GM12878 (cell line): ENCODE data around the gene MAPK8. TPM values are rescaled to one million over a fixed set of nuclear protein-coding genes. Genes with fewer than 3 reads are reported as not detected.

Source experiments
- ATAC-seq: fragments of 200-7000 bp; cut with Tn5 transposase; 3 replicates; pipeline ENCODE4 v1.9.1; 2020; ENCODE audit warnings: mild to moderate bottlenecking, moderate library complexity
- BruUV-seq: library from RNA; stranded (reverse); fragments of 400-500 nt; replicated peaks from 2 replicates; lab custom pipeline; 2021; lab: Mats Ljungman, UMichigan
- CTCF ChIA-PET: fragments of 300-600 bp; sonication (Branson Sonifier 250); formaldehyde crosslinking; extraction: SDS; loops from one replicate; lab custom pipeline; 2021; ENCODE audit warnings: inconsistent platforms; lab: Yijun Ruan, JAX
- POLR2A ChIA-PET: fragments of 350-600 bp; formaldehyde crosslinking; extraction: SDS; loops from one replicate; lab custom pipeline; 2021; ENCODE audit warnings: inconsistent platforms; lab: Charles Lee
- RAD21 ChIA-PET: fragments of 300-600 bp; sonication (Branson Sonifier 250); formaldehyde crosslinking; loops from one replicate; lab custom pipeline; 2023; ENCODE audit warnings: antibody characterized with exemption; ENCODE audit not compliant: unreplicated experiment; lab: Charles Lee
- SMC1A ChIA-PET: fragments of 300-600 bp; sonication (Branson Sonifier 250); formaldehyde crosslinking; loops from one replicate; lab custom pipeline; 2023; ENCODE audit not compliant: unreplicated experiment, uncharacterized antibody; lab: Charles Lee
- DNase-seq: peaks from one replicate; pipeline ENCODE4 v3.0.0-alpha.2; 2011; ENCODE audit warnings: low read depth, low spot score
- FAIRE-seq: peaks from 3 replicates; lab custom pipeline; 2011; peaks lifted over from hg19 to GRCh38; lab: Jason Lieb, UNC
- H2AFZ ChIP-seq: 2 replicates; pipeline ENCODE4 v1.6.0; 2011; ENCODE audit warnings: low read depth, low read length, control low read depth; ENCODE audit not compliant: control insufficient read depth
- H3K27ac ChIP-seq: 2 replicates; pipeline ENCODE4 v1.5.1; 2011; ENCODE audit warnings: control low read depth; ENCODE audit not compliant: control insufficient read depth, insufficient read depth
- H3K27me3 ChIP-seq, 2 experiments: replicated peaks in 1 of 2; 2 replicates each; pipeline versions ENCODE4 v1.6.0 to v1.6.1; 2011; ENCODE audit warnings: low read length in 1 of 2; ENCODE audit not compliant: control insufficient read depth in 2 of 2, insufficient read depth in 2 of 2
- H3K36me3 ChIP-seq, 2 experiments: 2 replicates each; pipeline ENCODE4 v1.5.1; 2011; ENCODE audit warnings: low read length in 1 of 2; ENCODE audit not compliant: control insufficient read depth in 2 of 2, insufficient read depth in 2 of 2
- H3K4me1 ChIP-seq: 2 replicates; pipeline ENCODE4 v1.6.1; 2011; ENCODE audit warnings: mild to moderate bottlenecking, low read length, moderate library complexity, mixed read lengths; ENCODE audit not compliant: control insufficient read depth, insufficient read depth
- H3K4me2 ChIP-seq: 2 replicates; pipeline ENCODE4 v1.6.0; 2011; ENCODE audit warnings: control low read depth; ENCODE audit not compliant: control insufficient read depth, insufficient read depth
- H3K4me3 ChIP-seq: fragments of 200-600 bp; sonication (generic); 2 replicates; pipeline ENCODE4 v1.5.1; 2016
- H3K79me2 ChIP-seq: 2 replicates; pipeline ENCODE4 v1.6.0; 2011; ENCODE audit warnings: low read length; ENCODE audit not compliant: control insufficient read depth, insufficient read depth
- H3K9ac ChIP-seq: 2 replicates; pipeline ENCODE4 v1.8.0; 2011; ENCODE audit warnings: low read length, control low read depth, mixed read lengths; ENCODE audit not compliant: control insufficient read depth, insufficient read depth
- H3K9me3 ChIP-seq: replicated peaks from 3 replicates; pipeline ENCODE4 v1.5.1; 2011; ENCODE audit warnings: mild to moderate bottlenecking, low read length; ENCODE audit not compliant: control insufficient read depth, insufficient read depth
- H4K20me1 ChIP-seq: 2 replicates; pipeline ENCODE4 v1.6.0; 2011; ENCODE audit not compliant: control insufficient read depth, insufficient read depth
- ASH2L ChIP-seq: fragments of 300-600, 200-600 bp; sonication (generic); IDR thresholded peaks from 2 replicates; pipeline ENCODE4 v1.6.1; 2017; ENCODE audit warnings: low read depth, mild to moderate bottlenecking, borderline replicate concordance
- CHD1 ChIP-seq: IDR thresholded peaks from 2 replicates; pipeline ENCODE4 v1.6.1; 2012; ENCODE audit warnings: low read depth, low read length, improper control_type of control experiment
- FOXK2 ChIP-seq: fragments of 450-650 bp; IDR thresholded peaks from 2 replicates; pipeline ENCODE4 v1.6.1; 2017; ENCODE audit warnings: mild to moderate bottlenecking, moderate library complexity
- HDAC2 ChIP-seq: fragments of 200-600 bp; sonication (generic); IDR thresholded peaks from 2 replicates; pipeline ENCODE4 v1.6.1; 2017
- JUNB ChIP-seq: IDR thresholded peaks from 2 replicates; pipeline ENCODE4 v1.6.1; 2016; ENCODE audit warnings: antibody characterized with exemption, mild to moderate bottlenecking
- MYB ChIP-seq: fragments of 150-350 bp; IDR thresholded peaks from 2 replicates; pipeline ENCODE4 v1.6.1; 2014; ENCODE audit warnings: mild to moderate bottlenecking, low read depth, low read length, borderline replicate concordance
- NFYA ChIP-seq: IDR thresholded peaks from 2 replicates; pipeline ENCODE4 v1.6.1; 2011; ENCODE audit warnings: low read depth, mild to moderate bottlenecking, low read length, improper control_type of control experiment, borderline replicate concordance
- RAD21 ChIP-seq: IDR thresholded peaks from 2 replicates; pipeline ENCODE4 v1.6.1; 2011; ENCODE audit warnings: mild to moderate bottlenecking, low read depth, low read length, moderate library complexity; ENCODE audit not compliant: insufficient read depth
- RFX5 ChIP-seq: IDR thresholded peaks from 2 replicates; pipeline ENCODE4 v1.6.1; 2011; ENCODE audit warnings: low read depth, low read length, improper control_type of control experiment
- SREBF1 ChIP-seq: IDR thresholded peaks from 2 replicates; pipeline ENCODE4 v1.6.1; 2012; ENCODE audit warnings: mild to moderate bottlenecking, low read length
- YY1 ChIP-seq: IDR thresholded peaks from 2 replicates; pipeline ENCODE4 v1.6.1; 2011; ENCODE audit warnings: low read depth, mild to moderate bottlenecking, low read length
- WGBS: methylation state at CpG from one replicate; pipeline ENCODE4 v1.1.6; 2016; ENCODE audit warnings: low lambda C conversion rate; ENCODE audit not compliant: insufficient replicate concordance, insufficient coverage; ENCODE audit errors: missing lambda C conversion rate; 5-methylcytosine and 5-hydroxymethylcytosine counted together
- in situ Hi-C: fragments of 300-500 bp; cut with MboI; formaldehyde crosslinking; loops from 9 replicates; pipeline ENCODE4 v1.14.3; 2018; ENCODE audit warnings: mixed read lengths
- intact Hi-C: fragments of 100-400 bp; cut with micrococcal nuclease; formaldehyde crosslinking; loops from one replicate; pipeline ENCODE4 v1.14.2; 2022; ENCODE audit not compliant: unreplicated experiment
- polyA plus RNA-seq, 11 experiments: library from polyadenylated mRNA; depleted of rRNA in 4 of 11; unstranded in 6 of 11; stranded (reverse) in 5 of 11; fragments of >200 nt; fragmentation: Nextera tagmentation in 4 of 11; fragmentation: Illumina TruSeq in 1 of 11; extraction: Ambion mirVana in 4 of 11; extraction: Trizol in 1 of 11; gene quantifications; 1 replicate in 1 of 11; 2 replicates in 10 of 11; pipeline versions ENCODE4 v1.2.1 to v1.2.3, GENCODE V29; 2011 to 2016; ENCODE audit warnings: inconsistent platforms in 2 of 11, missing spikeins in 2 of 11, low read depth in 1 of 11
- total RNA-seq, 4 experiments: library from RNA; depleted of rRNA in 3 of 4; stranded (reverse); fragments of >200 nt in 3 of 4; fragmentation: Illumina TruSeq in 1 of 4; extraction: Trizol in 1 of 4; gene quantifications; 2 replicates each; pipeline versions ENCODE4 v1.2.1 to v1.2.3, GENCODE V29; 2013 to 2021
- TF ChIP-seq, protein P1 (sequence below): fragments of 450-650 bp; formaldehyde crosslinking; IDR thresholded peaks from 2 replicates; pipeline ENCODE4 v1.5.0; 2022; ENCODE audit warnings: mild to moderate bottlenecking, missing genetic modification characterization

The MAPK8 gene
- total and polyA plus RNA-seq, 10 of the 15 experiments (the other 5 are each of a cell fraction or from before 2014, with no cell fraction given): 3.9 to 102 (median 40.0) TPM

GRCh38 chr10:48400850-48401220 is 94.4 kb downstream of the MAPK8 start:
- no peak for DNase-seq
- no peak overlapping the region for H3K4me2 ChIP-seq

More at GRCh38 chr10:48400850-48401220, 94.4 kb downstream of the MAPK8 start:
- no peaks in the 10 kb centered on the region for H3K27me3 ChIP-seq
- SMC1A ChIA-PET: interaction anchor here (1.2 to 1.9 kb wide), 2 partner anchors 11 to 33 kb away, joined by 3 to 4 read pairs; no protein-coding TSS in a partner anchor
- intact Hi-C loops (no loop called here), in situ Hi-C loops (no loop called here)
- BruUV-seq: no TSS peak
- FAIRE-seq: peak; percentile 7
- POLR2A ChIA-PET: interaction anchor here (0.5 kb wide), 1 partner anchor 102 kb away, joined by 3 read pairs; no protein-coding TSS in a partner anchor
- no peaks in the 10 kb centered on the region for H3K9me3 ChIP-seq
- no peaks in the 10 kb centered on the region for H4K20me1 ChIP-seq
- no peaks in the 10 kb centered on the region for H3K36me3 ChIP-seq
- peaks cover 8% of the 10 kb centered on the region; the same call in 1 of the 2 replicates for H3K4me1 ChIP-seq
- no peak overlapping the region for H3K27ac ChIP-seq
- 100% methylated on average over 1 of the region's 1 CpG for WGBS
- H3K9ac ChIP-seq: no peak overlapping the region
- CTCF ChIA-PET: interaction anchor here (1.4 to 1.7 kb wide), 2 partner anchors 22 to 186 kb away, joined by 3 to 6 read pairs; no protein-coding TSS in a partner anchor
- RAD21 ChIA-PET: interaction anchor here (1.1 kb wide), 1 partner anchor 16 kb away, joined by 3 read pairs; no protein-coding TSS in a partner anchor
- TF ChIP-seq JUNB (no peak), RAD21 (no peak), YY1 (no peak), FOXK2 (no peak), MYB (no peak), SREBF1 (no peak), ASH2L (no peak), NFYA (no peak), HDAC2 (no peak), RFX5 (no peak), CHD1 (no peak)
- TF ChIP-seq, protein P1, sequence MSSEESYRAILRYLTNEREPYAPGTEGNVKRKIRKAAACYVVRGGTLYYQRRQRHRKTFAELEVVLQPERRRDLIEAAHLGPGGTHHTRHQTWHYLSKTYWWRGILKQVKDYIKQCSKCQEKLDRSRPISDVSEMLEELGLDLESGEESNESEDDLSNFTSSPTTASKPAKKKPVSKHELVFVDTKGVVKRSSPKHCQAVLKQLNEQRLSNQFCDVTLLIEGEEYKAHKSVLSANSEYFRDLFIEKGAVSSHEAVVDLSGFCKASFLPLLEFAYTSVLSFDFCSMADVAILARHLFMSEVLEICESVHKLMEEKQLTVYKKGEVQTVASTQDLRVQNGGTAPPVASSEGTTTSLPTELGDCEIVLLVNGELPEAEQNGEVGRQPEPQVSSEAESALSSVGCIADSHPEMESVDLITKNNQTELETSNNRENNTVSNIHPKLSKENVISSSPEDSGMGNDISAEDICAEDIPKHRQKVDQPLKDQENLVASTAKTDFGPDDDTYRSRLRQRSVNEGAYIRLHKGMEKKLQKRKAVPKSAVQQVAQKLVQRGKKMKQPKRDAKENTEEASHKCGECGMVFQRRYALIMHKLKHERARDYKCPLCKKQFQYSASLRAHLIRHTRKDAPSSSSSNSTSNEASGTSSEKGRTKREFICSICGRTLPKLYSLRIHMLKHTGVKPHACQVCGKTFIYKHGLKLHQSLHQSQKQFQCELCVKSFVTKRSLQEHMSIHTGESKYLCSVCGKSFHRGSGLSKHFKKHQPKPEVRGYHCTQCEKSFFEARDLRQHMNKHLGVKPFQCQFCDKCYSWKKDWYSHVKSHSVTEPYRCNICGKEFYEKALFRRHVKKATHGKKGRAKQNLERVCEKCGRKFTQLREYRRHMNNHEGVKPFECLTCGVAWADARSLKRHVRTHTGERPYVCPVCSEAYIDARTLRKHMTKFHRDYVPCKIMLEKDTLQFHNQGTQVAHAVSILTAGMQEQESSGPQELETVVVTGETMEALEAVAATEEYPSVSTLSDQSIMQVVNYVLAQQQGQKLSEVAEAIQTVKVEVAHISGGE (CRISPR knock-in tag): no peak
- H3K79me2 ChIP-seq: no peaks in the 10 kb centered on the region
- ATAC-seq: peak; percentile 62
- H2AFZ ChIP-seq: no peak overlapping the region
- no peak overlapping the region for H3K4me3 ChIP-seq
